OCI-LY7 (cell line): ENCODE results near the gene HYOU1. TPM values are rescaled to one million over a fixed set of nuclear protein-coding genes. Genes with fewer than 3 reads are reported as not detected.

Experiments
- BruUV-seq: library from RNA; stranded (reverse); fragments of 400-500 nt; replicated peaks from 2 replicates; lab custom pipeline; 2021; lab: Mats Ljungman, UMichigan
- CTCF ChIA-PET: fragments of 300-600 bp; sonication (Branson Sonifier 250); formaldehyde crosslinking; loops from one replicate; lab custom pipeline; 2022; ENCODE audit warnings: antibody characterized with exemption; ENCODE audit not compliant: unreplicated experiment; lab: Charles Lee
- POLR2A ChIA-PET: fragments of 300-600 bp; sonication (Branson Sonifier 250); formaldehyde crosslinking; loops from one replicate; lab custom pipeline; 2022; ENCODE audit warnings: antibody characterized with exemption; lab: Charles Lee
- DNase-seq: peaks from one replicate; pipeline ENCODE4 v3.0.0-alpha.2; 2015; ENCODE audit warnings: low spot score
- H2AFZ ChIP-seq: fragments of 200-600 bp; sonication (generic), shearing (Covaris generic); 2 replicates; pipeline ENCODE4 v1.6.1; 2014; ENCODE audit warnings: mild to moderate bottlenecking, antibody characterized with exemption, low read length, moderate library complexity
- H3K27ac ChIP-seq: fragments of 200-600 bp; sonication (generic); 2 replicates; pipeline ENCODE4 v1.5.1; 2014; ENCODE audit warnings: mixed run types, low read depth, mild to moderate bottlenecking, moderate library complexity, low read length, inconsistent platforms; ENCODE audit not compliant: poor library complexity, severe bottlenecking
- H3K36me3 ChIP-seq: fragments of 200-600 bp; sonication (generic); 2 replicates; pipeline ENCODE4 v1.6.1; 2014; ENCODE audit warnings: mild to moderate bottlenecking, antibody characterized with exemption, low read length, moderate library complexity, mixed read lengths; ENCODE audit not compliant: insufficient read depth
- H3K4me1 ChIP-seq: fragments of 200-600 bp; sonication (generic); 2 replicates; pipeline ENCODE4 v1.5.1; 2014; ENCODE audit warnings: mild to moderate bottlenecking, low read length; ENCODE audit not compliant: insufficient read depth, poor library complexity, severe bottlenecking
- H3K4me2 ChIP-seq: fragments of 200-600 bp; sonication (generic); 2 replicates; pipeline ENCODE4 v1.6.1; 2014; ENCODE audit warnings: mild to moderate bottlenecking, low read length
- H3K4me3 ChIP-seq: fragments of 200-600 bp; sonication (generic); 2 replicates; pipeline ENCODE4 v1.5.1; 2014; ENCODE audit warnings: mild to moderate bottlenecking, low read depth, low read length; ENCODE audit not compliant: poor library complexity, severe bottlenecking
- H3K79me2 ChIP-seq: fragments of 200-600 bp; sonication (generic); 2 replicates; pipeline ENCODE4 v1.6.1; 2016; ENCODE audit warnings: low read depth, mild to moderate bottlenecking, low read length, moderate library complexity, mixed read lengths; ENCODE audit not compliant: insufficient read depth
- H3K9me2 ChIP-seq: fragments of 200-600 bp; sonication (generic); 2 replicates; pipeline ENCODE4 v1.6.1; 2016; ENCODE audit warnings: mild to moderate bottlenecking, low read length, mixed read lengths; ENCODE audit not compliant: insufficient read depth
- H3K9me3 ChIP-seq: fragments of 200-600 bp; sonication (generic); 2 replicates; pipeline ENCODE4 v1.6.1; 2014; ENCODE audit warnings: mild to moderate bottlenecking, mixed run types, low read length, mixed read lengths
- H4K20me1 ChIP-seq: fragments of 200-600 bp; sonication (generic); 2 replicates; pipeline ENCODE4 v1.6.1; 2014; ENCODE audit warnings: mild to moderate bottlenecking, antibody characterized with exemption, low read length, moderate library complexity, mixed read lengths; ENCODE audit not compliant: insufficient read depth
- CTCF ChIP-seq: fragments of 200-600 bp; sonication (generic); conservative IDR thresholded peaks from 2 replicates; pipeline ENCODE4 v1.5.1; 2014; ENCODE audit warnings: mild to moderate bottlenecking, antibody characterized with exemption, low read length, moderate library complexity, mixed read lengths
- EZH2phosphoT487 ChIP-seq: fragments of 200-600 bp; sonication (generic); IDR thresholded peaks from 2 replicates; pipeline ENCODE4 v1.6.1; 2018; ENCODE audit warnings: low read depth, borderline replicate concordance, mild to moderate bottlenecking, mixed run types, antibody characterized with exemption, low read length, moderate library complexity, mixed read lengths
- intact Hi-C: fragments of 100-400 bp; cut with micrococcal nuclease; formaldehyde crosslinking; loops from one replicate; pipeline ENCODE4 v1.10.0; 2022; ENCODE audit not compliant: unreplicated experiment
- total RNA-seq, 2 experiments: library from RNA; depleted of rRNA in 1 of 2; stranded (reverse); fragments of >200 nt in 1 of 2; shearing (Covaris generic) in 1 of 2; gene quantifications; 2 replicates each; pipeline ENCODE4 v1.2.3, GENCODE V29; 2014 to 2022

Gene HYOU1
- total RNA-seq, 2 experiments from 2014 or later, result 86.6 to 117 TPM

GRCh38 chr11:119025099-119025473 lies 31.9 kb downstream of the HYOU1 start:
- H3K9me2 ChIP-seq, result no peaks in the 10 kb centered on the region
- H3K27ac ChIP-seq, result no peak overlapping the region
- H3K79me2 ChIP-seq, result peaks cover 23% of the 10 kb centered on the region
- POLR2A ChIA-PET, result interaction anchor here (0.8 kb wide), 1 partner anchor 28 kb away, joined by 3 read pairs; the partner anchor contains the start of gene CENATAC
- H3K4me2 ChIP-seq, result no peak overlapping the region
- BruUV-seq, result no TSS peak
- peaks cover 27% of the 10 kb centered on the region for H3K4me1 ChIP-seq
- no peak for DNase-seq
- TF ChIP-seq EZH2phosphoT487 (no peak), CTCF (no peak)
- CTCF ChIA-PET, result interaction anchor here (1.0 kb wide), 1 partner anchor 30 kb away, joined by 3 read pairs; no protein-coding TSS in a partner anchor
- H3K9me3 ChIP-seq, result no peaks in the 10 kb centered on the region
- no peak overlapping the region for H2AFZ ChIP-seq
- no peak overlapping the region for H3K4me3 ChIP-seq
- H3K36me3 ChIP-seq, result peaks cover 58% of the 10 kb centered on the region
- intact Hi-C loops, result no loop called here
- peaks cover 3% of the 10 kb centered on the region; the same call in 1 of the 2 replicates for H4K20me1 ChIP-seq

GRCh38 chr11:119024430-119025098 lies 32.4 kb downstream of the HYOU1 start:
- Histone ChIP-seq H4K20me1 (peaks cover 8% of the 10 kb centered on the region; the same call in 1 of the 2 replicates), H3K4me1 (peaks cover 27% of the 10 kb centered on the region), H3K9me3 (no peaks in the 10 kb centered on the region), H3K27ac (no peak overlapping the region), H3K4me2 (no peak overlapping the region), H3K79me2 (peaks cover 28% of the 10 kb centered on the region), H3K4me3 (no peak overlapping the region), H3K36me3 (peaks cover 63% of the 10 kb centered on the region), H2AFZ (no peak overlapping the region), H3K9me2 (no peaks in the 10 kb centered on the region)
- TF ChIP-seq CTCF (no peak), EZH2phosphoT487 (no peak)
- intact Hi-C loops, result no loop called here
- ChIA-PET CTCF (interaction anchor here (1.0 kb wide), 1 partner anchor 31 kb away, joined by 3 read pairs; no protein-coding TSS in a partner anchor), POLR2A (interaction anchor here (0.5 to 0.8 kb wide), 2 partner anchors 14 to 27 kb away, joined by 3 to 4 read pairs; partner anchors contain the start of gene CENATAC)
- DNase-seq, result no peak
- no TSS peak for BruUV-seq

- no peak overlapping the region for H2AFZ ChIP-seq
- H3K4me1 ChIP-seq, result peaks cover 19% of the 10 kb centered on the region
- H4K20me1 ChIP-seq, result peaks cover 14% of the 10 kb centered on the region; the same call in 1 of the 2 replicates
- no peak overlapping the region for H3K4me2 ChIP-seq
- TF ChIP-seq CTCF (no peak), EZH2phosphoT487 (no peak)
- H3K27ac ChIP-seq, result no peak overlapping the region
- POLR2A ChIA-PET, result interaction anchor here (0.5 to 0.6 kb wide), 2 partner anchors 14 to 33 kb away, joined by 3 to 4 read pairs; no protein-coding TSS in a partner anchor
- intact Hi-C loops, result no loop called here
- no peaks in the 10 kb centered on the region for H3K9me2 ChIP-seq
- no peak for DNase-seq
- peaks cover 37% of the 10 kb centered on the region for H3K79me2 ChIP-seq
- H3K9me3 ChIP-seq, result no peaks in the 10 kb centered on the region
- CTCF ChIA-PET, result no interaction called here
- H3K36me3 ChIP-seq, result peaks cover 63% of the 10 kb centered on the region
- no peak overlapping the region for H3K4me3 ChIP-seq
- no TSS peak for BruUV-seq
Observed at GRCh38 chr11:119023741-119024140, 33.3 kb downstream of the HYOU1 start.
